Activated naive CD4-positive, alpha-beta T cell treated with anti-CD3 and anti-CD28 coated beads for 36 hours (primary cell): Measurements from ENCODE around the gene TMEM272. TPM values are rescaled to one million over a fixed set of nuclear protein-coding genes. Genes with fewer than 3 reads are reported as not detected.
"Not testable (repeated sequence)": the region's sequence is repeated elsewhere in the genome, so short reads cannot be mapped to it uniquely, and the experiment has no call there.

Source experiments
- CTCF ChIA-PET: fragments of 350-600 bp; sonication (Branson Sonifier 250); formaldehyde crosslinking; loops from one replicate; lab custom pipeline; 2021; ENCODE audit warnings: antibody characterized with exemption; lab: Charles Lee
- DNase-seq: peaks from one replicate; pipeline ENCODE4 v3.0.0-alpha.2; 2020
- H3K27ac Mint-ChIP-seq: one replicate; pipeline ENCODE4 v1.8.0; 2021; ENCODE audit warnings: mild to moderate bottlenecking, mixed read lengths
- H3K27me3 Mint-ChIP-seq: one replicate; pipeline ENCODE4 v1.8.0; 2021; ENCODE audit warnings: low read depth, mixed read lengths
- H3K36me3 Mint-ChIP-seq: one replicate; pipeline ENCODE4 v1.8.0; 2021; ENCODE audit warnings: low read depth, mixed read lengths
- H3K4me1 Mint-ChIP-seq: one replicate; pipeline ENCODE4 v1.8.0; 2021; ENCODE audit warnings: low read depth, mixed read lengths
- H3K4me3 Mint-ChIP-seq: one replicate; pipeline ENCODE4 v1.8.0; 2021; ENCODE audit warnings: mild to moderate bottlenecking, moderate library complexity, mixed read lengths
- H3K9me3 Mint-ChIP-seq: one replicate; pipeline ENCODE4 v1.8.0; 2021; ENCODE audit warnings: mixed read lengths
- intact Hi-C: fragments of 100-400 bp; cut with micrococcal nuclease; formaldehyde crosslinking; loops from one replicate; pipeline ENCODE4 v1.15.1; 2023
- total RNA-seq, 2 experiments: library from RNA; stranded (reverse); gene quantifications; one replicate each; pipeline ENCODE4 v1.2.3, GENCODE V29; 2021

Gene TMEM272
- total RNA-seq, 2 experiments from 2014 or later, result 0.41 to 0.42 TPM

- intact Hi-C loops, result loop anchor here (1.0 kb wide), 3 partner anchors 13 to 295 kb away; no protein-coding TSS in a partner anchor
- peak; percentile 79 for DNase-seq
- CTCF ChIA-PET, result interaction anchor here (0.6 to 5.8 kb wide), 24 partner anchors 9 to 708 kb away, joined by 3 to 176 read pairs (median 4); partner anchors contain the start of gene TMEM272
- no peaks in the 10 kb centered on the region for H3K9me3 Mint-ChIP-seq
- H3K27ac Mint-ChIP-seq, result peak overlapping the region; percentile 57
- H3K36me3 Mint-ChIP-seq, result no peaks in the 10 kb centered on the region
- no peak overlapping the region for H3K4me3 Mint-ChIP-seq
- peaks cover 44% of the 10 kb centered on the region for H3K4me1 Mint-ChIP-seq
- H3K27me3 Mint-ChIP-seq, result no peaks in the 10 kb centered on the region
Measured at GRCh38 chr13:51832471-51833152, 12.4 kb downstream of the TMEM272 start.

GRCh38 chr13:51831519-51831918 is 13.5 kb downstream of the TMEM272 start:
- peaks cover 47% of the 10 kb centered on the region for H3K4me1 Mint-ChIP-seq
- no peak for DNase-seq
- H3K4me3 Mint-ChIP-seq, result no peak overlapping the region
- no peaks in the 10 kb centered on the region for H3K36me3 Mint-ChIP-seq
- H3K27me3 Mint-ChIP-seq, result no peaks in the 10 kb centered on the region
- H3K9me3 Mint-ChIP-seq, result no peaks in the 10 kb centered on the region
- intact Hi-C loops, result no loop called here
- no peak overlapping the region for H3K27ac Mint-ChIP-seq
- CTCF ChIA-PET, result interaction anchor here (1.2 to 5.8 kb wide), 14 partner anchors 11 to 397 kb away, joined by 3 to 176 read pairs (median 10); partner anchors contain the start of gene TMEM272

- Mint-ChIP-seq H3K36me3 (no peaks in the 10 kb centered on the region), H3K27ac (no peak overlapping the region), H3K9me3 (no peaks in the 10 kb centered on the region), H3K27me3 (no peaks in the 10 kb centered on the region), H3K4me1 (peaks cover 58% of the 10 kb centered on the region), H3K4me3 (no peak overlapping the region)
- CTCF ChIA-PET, result interaction anchor here (0.5 to 6.4 kb wide), 10 partner anchors 8 to 406 kb away, joined by 3 to 136 read pairs (median 5); no protein-coding TSS in a partner anchor
- intact Hi-C loops, result loop anchor here (10.0 kb wide), 1 partner anchor 935 kb away; no protein-coding TSS in a partner anchor
- DNase-seq, result no peak
Measured at GRCh38 chr13:51829568-51829899, 15.4 kb downstream of the TMEM272 start.

- Mint-ChIP-seq H3K4me1 (peaks cover 61% of the 10 kb centered on the region), H3K27ac (no peak overlapping the region)
- intact Hi-C loops, result loop anchor here (10.0 kb wide), 1 partner anchor 934 kb away; no protein-coding TSS in a partner anchor
Measured at GRCh38 chr13:51828730-51829567, 16.0 kb downstream of the TMEM272 start.

GRCh38 chr13:51827254-51827653 is 17.7 kb downstream of the TMEM272 start:
- no peaks in the 10 kb centered on the region for H3K27me3 Mint-ChIP-seq
- peak overlapping the region; percentile 77 for H3K4me3 Mint-ChIP-seq
- no peaks in the 10 kb centered on the region for H3K36me3 Mint-ChIP-seq
- H3K9me3 Mint-ChIP-seq, result no peaks in the 10 kb centered on the region
- intact Hi-C loops, result loop anchor here (1.0 to 10.0 kb wide), 2 partner anchors 8 to 932 kb away; no protein-coding TSS in a partner anchor
- H3K27ac Mint-ChIP-seq, result peak overlapping the region; percentile 98
- CTCF ChIA-PET, result interaction anchor here (1.0 to 6.4 kb wide), 9 partner anchors 8 to 29 kb away, joined by 3 to 136 read pairs (median 11); partner anchors contain the start of gene TMEM272
- H3K4me1 Mint-ChIP-seq, result peaks cover 73% of the 10 kb centered on the region
- DNase-seq, result no peak

More at GRCh38 chr13:51828730-51829567, 16.0 kb downstream of the TMEM272 start:
- Mint-ChIP-seq H3K4me3 (no peak overlapping the region), H3K27me3 (no peaks in the 10 kb centered on the region), H3K9me3 (no peaks in the 10 kb centered on the region), H3K36me3 (no peaks in the 10 kb centered on the region)
- CTCF ChIA-PET, result interaction anchor here (0.5 to 6.4 kb wide), 11 partner anchors 7 to 405 kb away, joined by 3 to 136 read pairs (median 4); partner anchors contain the start of gene TMEM272
- DNase-seq, result no peak

- Mint-ChIP-seq H3K4me3 (peak overlapping the region; percentile 77), H3K9me3 (no peaks in the 10 kb centered on the region), H3K4me1 (peaks cover 71% of the 10 kb centered on the region), H3K36me3 (no peaks in the 10 kb centered on the region), H3K27me3 (no peaks in the 10 kb centered on the region), H3K27ac (peak overlapping the region; percentile 98)
- intact Hi-C loops, result loop anchor here (1.0 to 10.0 kb wide), 2 partner anchors 7 to 932 kb away; no protein-coding TSS in a partner anchor
- CTCF ChIA-PET, result interaction anchor here (1.8 to 6.4 kb wide), 7 partner anchors 8 to 29 kb away, joined by 9 to 136 read pairs (median 12); partner anchors contain the start of gene TMEM272
- no peak for DNase-seq
Measured at GRCh38 chr13:51826606-51827005, 18.4 kb downstream of the TMEM272 start.

GRCh38 chr13:51825681-51826254 is 19.2 kb downstream of the TMEM272 start:
- Mint-ChIP-seq H3K4me1 (peaks cover 79% of the 10 kb centered on the region), H3K4me3 (peak overlapping the region; percentile 77), H3K36me3 (no peaks in the 10 kb centered on the region), H3K27ac (peak overlapping the region; percentile 98), H3K27me3 (no peaks in the 10 kb centered on the region), H3K9me3 (no peaks in the 10 kb centered on the region)
- CTCF ChIA-PET, result interaction anchor here (0.6 to 6.4 kb wide), 11 partner anchors 8 to 520 kb away, joined by 3 to 136 read pairs (median 11); partner anchors contain the start of gene TMEM272
- intact Hi-C loops, result loop anchor here (1.0 to 10.0 kb wide), 10 partner anchors 10 to 931 kb away; partner anchors contain the start of genes CKAP2, INTS6, SUGT1 and WDFY2
- peak; percentile 57 for DNase-seq

- CTCF ChIA-PET, result interaction anchor here (0.6 to 6.4 kb wide), 10 partner anchors 7 to 519 kb away, joined by 3 to 136 read pairs (median 10); no protein-coding TSS in a partner anchor
- Mint-ChIP-seq H3K4me3 (peak overlapping the region; percentile 77), H3K9me3 (no peaks in the 10 kb centered on the region), H3K27ac (peak overlapping the region; percentile 98), H3K4me1 (peaks cover 84% of the 10 kb centered on the region), H3K27me3 (no peaks in the 10 kb centered on the region), H3K36me3 (no peaks in the 10 kb centered on the region)
- intact Hi-C loops, result loop anchor here (1.0 to 10.0 kb wide), 10 partner anchors 10 to 930 kb away; partner anchors contain the start of genes CKAP2, INTS6, SUGT1 and WDFY2
- no peak for DNase-seq
Measured at GRCh38 chr13:51825165-51825592, 19.8 kb downstream of the TMEM272 start.

- H3K27ac Mint-ChIP-seq, result peak overlapping the region; percentile 98
- H3K36me3 Mint-ChIP-seq, H3K27me3 Mint-ChIP-seq, H3K9me3 Mint-ChIP-seq, DNase-seq: not testable (repeated sequence)
- intact Hi-C loops, result loop anchor here (1.0 to 10.0 kb wide), 10 partner anchors 9 to 930 kb away; partner anchors contain the start of genes CKAP2, INTS6, SUGT1 and WDFY2
- H3K4me1 Mint-ChIP-seq, result peaks cover 84% of the 10 kb centered on the region
- CTCF ChIA-PET, result interaction anchor here (1.1 to 6.4 kb wide), 3 partner anchors 10 to 429 kb away, joined by 3 to 136 read pairs (median 12); no protein-coding TSS in a partner anchor
- H3K4me3 Mint-ChIP-seq, result peak overlapping the region; percentile 77
Measured at GRCh38 chr13:51824712-51825111, 20.3 kb downstream of the TMEM272 start.

- Mint-ChIP-seq H3K4me3 (peak overlapping the region; percentile 77), H3K4me1 (peaks cover 84% of the 10 kb centered on the region)
Measured at GRCh38 chr13:51823863-51824262, 21.1 kb downstream of the TMEM272 start.

GRCh38 chr13:51823359-51823758 is 21.6 kb downstream of the TMEM272 start:
- no peak for DNase-seq
- peak overlapping the region; percentile 98 for H3K27ac Mint-ChIP-seq
- peak overlapping the region; percentile 77 for H3K4me3 Mint-ChIP-seq
- H3K36me3 Mint-ChIP-seq, result no peaks in the 10 kb centered on the region
- intact Hi-C loops, result loop anchor here (2.0 to 10.0 kb wide), 2 partner anchors 189 to 929 kb away; partner anchors contain the start of gene ALG11
- H3K9me3 Mint-ChIP-seq, result no peaks in the 10 kb centered on the region
- peaks cover 84% of the 10 kb centered on the region for H3K4me1 Mint-ChIP-seq
- no peaks in the 10 kb centered on the region for H3K27me3 Mint-ChIP-seq
- CTCF ChIA-PET, result interaction anchor here (1.1 to 7.0 kb wide), 4 partner anchors 9 to 26 kb away, joined by 3 to 66 read pairs (median 3); no protein-coding TSS in a partner anchor

More at GRCh38 chr13:51823863-51824262, 21.1 kb downstream of the TMEM272 start:
- Mint-ChIP-seq H3K9me3 (no peaks in the 10 kb centered on the region), H3K27ac (peak overlapping the region; percentile 98), H3K36me3 (no peaks in the 10 kb centered on the region), H3K27me3 (no peaks in the 10 kb centered on the region)
- CTCF ChIA-PET, result interaction anchor here (7.0 kb wide), 1 partner anchor 8 kb away, joined by 66 read pairs; no protein-coding TSS in a partner anchor
- DNase-seq, result no peak
- intact Hi-C loops, result loop anchor here (2.0 to 10.0 kb wide), 5 partner anchors 189 to 929 kb away; partner anchors contain the start of genes ALG11, CKAP2 and SUGT1
